Astrocyte of the cerebellum (primary cell): Measurements from ENCODE around the gene MAPKAPK5.
"Not testable (repeated sequence)": the region's sequence is repeated elsewhere in the genome, so short reads cannot be mapped to it uniquely, and the experiment has no call there.

Experiments used
- DNase-seq: peaks from one replicate; pipeline ENCODE4 v3.0.0-alpha.2; 2011; ENCODE audit warnings: low read depth
- H3K4me3 ChIP-seq: 2 replicates; pipeline ENCODE4 v1.5.1; 2011; ENCODE audit warnings: mild to moderate bottlenecking, low read depth, low read length, moderate library complexity
- CTCF ChIP-seq: IDR thresholded peaks from 2 replicates; pipeline ENCODE4 v1.5.1; 2012; ENCODE audit warnings: low read length, low read depth, moderate library complexity, mild to moderate bottlenecking; ENCODE audit errors: missing control alignments
- in situ Hi-C: cut with HindIII; loops from 2 replicates; pipeline ENCODE4 v1.10.0; 2017; ENCODE audit warnings: low sequenced_read_pairs

The MAPKAPK5 gene

DNA sequence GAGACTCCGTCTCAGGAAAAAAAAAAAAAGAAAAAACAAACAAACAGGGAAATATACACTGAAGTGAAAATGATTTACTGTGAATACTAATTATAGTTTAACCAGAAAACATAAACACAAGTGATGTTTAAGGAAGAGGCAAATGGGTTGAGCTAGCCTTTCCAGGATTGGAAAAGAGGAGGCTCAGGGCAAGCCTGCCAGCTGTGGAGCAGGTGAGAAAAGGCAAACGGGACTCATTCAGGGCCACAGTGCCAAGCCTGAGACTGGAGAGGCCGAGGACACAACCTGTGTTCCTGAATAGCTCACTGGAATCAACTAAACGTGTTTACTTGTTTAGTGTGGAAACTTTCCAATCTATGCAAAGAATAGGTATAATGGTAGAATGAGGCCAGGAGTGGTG, 35.7 kb upstream of the MAPKAPK5 start:
- DNase-seq = no peak
- in situ Hi-C loops = no loop called here
- TF ChIP-seq CTCF = no peak
- H3K4me3 ChIP-seq = no peak overlapping the region

GRCh38 chr12:111807232-111807631, 34.8 kb upstream of the MAPKAPK5 start:
- TF ChIP-seq CTCF = no peak
- H3K4me3 ChIP-seq = no peak overlapping the region
- no peak for DNase-seq
- in situ Hi-C loops = no loop called here

GRCh38 chr12:111812881-111813741, 28.9 kb upstream of the MAPKAPK5 start:
- in situ Hi-C loops = no loop called here
- TF ChIP-seq CTCF = peak; percentile 79
- no peak overlapping the region for H3K4me3 ChIP-seq

GRCh38 chr12:111816065-111816615, 25.9 kb upstream of the MAPKAPK5 start:
- TF ChIP-seq CTCF = no peak
- in situ Hi-C loops = no loop called here
- no peak overlapping the region for H3K4me3 ChIP-seq
- no peak for DNase-seq

More at GRCh38 chr12:111812881-111813741, 28.9 kb upstream of the MAPKAPK5 start:
- peak; percentile 78 for DNase-seq

GRCh38 chr12:111816898-111817297, 25.1 kb upstream of the MAPKAPK5 start:
- H3K4me3 ChIP-seq, in situ Hi-C loops, DNase-seq: not testable (repeated sequence)

DNA sequence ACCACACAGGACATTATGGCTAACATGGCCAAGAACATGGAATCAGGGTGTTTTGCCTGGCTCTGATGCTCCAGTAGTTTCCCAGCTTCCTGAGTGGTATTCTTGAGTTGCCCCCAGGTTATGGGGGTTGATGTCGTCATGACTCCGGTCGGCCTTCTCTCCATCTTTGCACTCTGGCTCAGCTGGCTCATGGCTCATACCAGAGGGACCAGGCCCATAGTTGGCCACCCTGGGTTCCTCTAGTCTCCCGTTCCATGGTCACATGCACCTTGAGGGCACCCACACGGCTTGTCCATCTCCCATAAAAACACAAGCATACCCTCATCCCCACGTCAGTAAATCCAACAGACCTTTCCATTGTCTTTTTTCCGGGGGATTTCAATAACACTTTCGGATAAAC, 23.7 kb upstream of the MAPKAPK5 start:
- in situ Hi-C loops = no loop called here
- TF ChIP-seq CTCF = no peak
- no peak for DNase-seq
- H3K4me3 ChIP-seq = no peak overlapping the region
